Hepatocyte (in vitro differentiated cells): ENCODE results near the gene C1QTNF8. TPM values are rescaled to one million over a fixed set of nuclear protein-coding genes. Genes with fewer than 3 reads are reported as not detected.

Experiments used
- DNase-seq: peaks from one replicate; pipeline ENCODE4 v3.0.0-alpha.2; 2016; ENCODE audit warnings: low spot score
- H2AFZ ChIP-seq: fragments of 200-600 bp; sonication (generic); 2 replicates; pipeline ENCODE4 v1.6.0; 2016; ENCODE audit warnings: antibody characterized with exemption, mild to moderate bottlenecking
- H3K27ac ChIP-seq: fragments of 200-600 bp; sonication (generic); 2 replicates; pipeline ENCODE4 v1.5.1; 2016; ENCODE audit warnings: mild to moderate bottlenecking
- H3K27me3 ChIP-seq: fragments of 200-600 bp; sonication (generic); 2 replicates; pipeline ENCODE4 v1.6.1; 2016
- H3K36me3 ChIP-seq: fragments of 200-600 bp; sonication (generic); replicated peaks from 2 replicates; pipeline ENCODE4 v1.5.1; 2016; ENCODE audit warnings: low read depth; ENCODE audit not compliant: insufficient read depth
- H3K4me1 ChIP-seq: fragments of 200-600 bp; sonication (generic); 2 replicates; pipeline ENCODE4 v1.5.1; 2016; ENCODE audit warnings: mild to moderate bottlenecking, moderate library complexity; ENCODE audit not compliant: insufficient read depth
- H3K4me2 ChIP-seq: fragments of 200-600 bp; sonication (generic); 2 replicates; pipeline ENCODE4 v1.6.0; 2016
- H3K4me3 ChIP-seq: fragments of 200-600 bp; sonication (generic); 2 replicates; pipeline ENCODE4 v1.5.1; 2016; ENCODE audit warnings: mild to moderate bottlenecking
- H3K79me2 ChIP-seq: fragments of 200-600 bp; sonication (generic); 2 replicates; pipeline ENCODE4 v1.6.0; 2017; ENCODE audit warnings: mild to moderate bottlenecking
- H3K9me2 ChIP-seq: fragments of 200-600 bp; sonication (generic); replicated peaks from 2 replicates; pipeline ENCODE4 v1.6.0; 2017; ENCODE audit warnings: mild to moderate bottlenecking; ENCODE audit not compliant: insufficient read depth
- H3K9me3 ChIP-seq: fragments of 200-600 bp; sonication (generic); 2 replicates; pipeline ENCODE4 v1.5.1; 2016; ENCODE audit warnings: low read depth, mild to moderate bottlenecking
- H4K20me1 ChIP-seq: fragments of 200-600 bp; sonication (generic); 2 replicates; pipeline ENCODE4 v1.6.0; 2016; ENCODE audit warnings: mild to moderate bottlenecking; ENCODE audit not compliant: insufficient read depth, poor library complexity, severe bottlenecking
- EZH2 ChIP-seq: fragments of 200-600 bp; sonication (generic); IDR thresholded peaks from 2 replicates; pipeline ENCODE4 v1.6.1; 2016; ENCODE audit warnings: antibody characterized with exemption, mild to moderate bottlenecking, borderline replicate concordance
- EZH2phosphoT487 ChIP-seq: fragments of 200-600 bp; sonication (generic); IDR thresholded peaks from one replicate; pipeline ENCODE4 v1.6.1; 2018; ENCODE audit warnings: antibody characterized with exemption, mild to moderate bottlenecking, low read depth, moderate library complexity; ENCODE audit not compliant: unreplicated experiment, severe bottlenecking
- WGBS: methylation state at CpG from one replicate; pipeline ENCODE4 v1.1.6; 2016; ENCODE audit warnings: low lambda C conversion rate; ENCODE audit errors: missing lambda C conversion rate; 5-methylcytosine and 5-hydroxymethylcytosine counted together
- polyA plus RNA-seq: library from polyadenylated mRNA; unstranded; fragments of >200 nt; fragmentation: Nextera tagmentation; extraction: Ambion mirVana; gene quantifications from 2 replicates; pipeline ENCODE4 v1.2.1, GENCODE V29; 2016
- total RNA-seq: library from RNA; depleted of rRNA; stranded (reverse); fragments of >200 nt; gene quantifications from 2 replicates; pipeline ENCODE4 v1.2.3, GENCODE V29; 2014
- TF ChIP-seq, protein P1 (sequence below): fragments of 200-600 bp; sonication (generic); IDR thresholded peaks from 2 replicates; pipeline ENCODE4 v1.5.1; 2016; ENCODE audit warnings: antibody characterized with exemption, mild to moderate bottlenecking; ENCODE audit not compliant: poor library complexity

C1QTNF8 gene
- total and polyA plus RNA-seq, 2 experiments from 2014 or later = not detected

DNA sequence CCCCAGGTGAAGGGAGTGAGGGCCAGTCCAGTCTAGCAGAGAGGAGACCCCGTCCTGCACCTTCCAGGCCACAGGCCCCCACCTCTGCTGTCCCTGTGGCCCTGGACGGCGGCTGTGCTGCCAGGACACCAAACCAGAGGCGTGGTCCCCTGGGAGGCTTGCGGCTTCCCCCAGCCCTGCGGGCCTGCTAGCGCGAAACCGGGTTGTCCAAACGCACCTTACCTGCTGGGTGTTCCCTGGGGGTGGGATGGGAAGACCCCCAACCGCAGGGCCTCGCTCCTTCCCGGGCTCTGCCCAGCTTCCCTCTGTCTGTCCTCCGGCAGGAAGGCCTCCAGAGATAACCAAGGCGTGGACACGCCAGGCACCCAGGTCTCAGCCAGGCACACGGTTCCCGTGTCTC is 37.2 kb upstream of the C1QTNF8 start:
- TF ChIP-seq EZH2phosphoT487 = no peak
- no peak for TF ChIP-seq EZH2
- TF ChIP-seq, protein P1, sequence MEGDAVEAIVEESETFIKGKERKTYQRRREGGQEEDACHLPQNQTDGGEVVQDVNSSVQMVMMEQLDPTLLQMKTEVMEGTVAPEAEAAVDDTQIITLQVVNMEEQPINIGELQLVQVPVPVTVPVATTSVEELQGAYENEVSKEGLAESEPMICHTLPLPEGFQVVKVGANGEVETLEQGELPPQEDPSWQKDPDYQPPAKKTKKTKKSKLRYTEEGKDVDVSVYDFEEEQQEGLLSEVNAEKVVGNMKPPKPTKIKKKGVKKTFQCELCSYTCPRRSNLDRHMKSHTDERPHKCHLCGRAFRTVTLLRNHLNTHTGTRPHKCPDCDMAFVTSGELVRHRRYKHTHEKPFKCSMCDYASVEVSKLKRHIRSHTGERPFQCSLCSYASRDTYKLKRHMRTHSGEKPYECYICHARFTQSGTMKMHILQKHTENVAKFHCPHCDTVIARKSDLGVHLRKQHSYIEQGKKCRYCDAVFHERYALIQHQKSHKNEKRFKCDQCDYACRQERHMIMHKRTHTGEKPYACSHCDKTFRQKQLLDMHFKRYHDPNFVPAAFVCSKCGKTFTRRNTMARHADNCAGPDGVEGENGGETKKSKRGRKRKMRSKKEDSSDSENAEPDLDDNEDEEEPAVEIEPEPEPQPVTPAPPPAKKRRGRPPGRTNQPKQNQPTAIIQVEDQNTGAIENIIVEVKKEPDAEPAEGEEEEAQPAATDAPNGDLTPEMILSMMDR = no peak
- H3K27ac ChIP-seq = no peak overlapping the region

DNA sequence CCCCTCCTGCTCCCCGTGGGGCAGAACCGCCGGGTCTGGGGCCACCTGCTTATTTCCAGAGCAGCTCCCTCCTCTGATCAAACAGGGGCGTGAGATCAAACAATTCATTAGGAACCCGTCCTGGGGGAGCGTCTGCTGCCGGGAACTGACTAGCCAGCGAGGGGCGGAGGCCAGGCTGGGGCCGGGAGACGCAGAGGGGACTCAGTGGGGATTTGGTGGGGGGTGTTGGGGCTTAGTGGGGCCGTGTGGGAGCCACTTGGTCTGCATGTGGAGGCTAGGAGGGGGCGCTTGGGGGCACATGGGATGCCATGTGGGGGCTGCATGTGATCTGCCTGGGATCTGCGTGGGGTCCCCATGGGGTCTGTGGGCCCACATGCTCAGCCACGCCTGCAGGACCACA is 36.4 kb upstream of the C1QTNF8 start:
- no peaks in the 10 kb centered on the region for H4K20me1 ChIP-seq
- H3K4me2 ChIP-seq = no peak overlapping the region
- no peaks in the 10 kb centered on the region for H3K4me1 ChIP-seq
- H3K27me3 ChIP-seq = no peaks in the 10 kb centered on the region
- no peak overlapping the region for H3K27ac ChIP-seq
- no peaks in the 10 kb centered on the region for H3K79me2 ChIP-seq
- H2AFZ ChIP-seq = no peak overlapping the region
- no peaks in the 10 kb centered on the region for H3K36me3 ChIP-seq
- no peak overlapping the region for H3K4me3 ChIP-seq
- H3K9me2 ChIP-seq = no peaks in the 10 kb centered on the region
- DNase-seq = no peak
- H3K9me3 ChIP-seq = no peaks in the 10 kb centered on the region
- no peak for TF ChIP-seq EZH2
- TF ChIP-seq EZH2phosphoT487 = no peak
- TF ChIP-seq, protein P1 = no peak
- 64% methylated on average over 15 of the region's 15 CpGs for WGBS

More for the DNA sequence above, 37.2 kb upstream of the C1QTNF8 start:
- H3K36me3 ChIP-seq = no peaks in the 10 kb centered on the region
- no peaks in the 10 kb centered on the region for H3K9me2 ChIP-seq
- H3K79me2 ChIP-seq = no peaks in the 10 kb centered on the region
- no peak overlapping the region for H2AFZ ChIP-seq
- no peaks in the 10 kb centered on the region for H3K4me1 ChIP-seq
- H3K4me3 ChIP-seq = no peak overlapping the region
- no peak for DNase-seq
- 92% methylated on average over 18 of the region's 18 CpGs for WGBS
- no peak overlapping the region for H3K4me2 ChIP-seq
- H3K27me3 ChIP-seq = no peaks in the 10 kb centered on the region
- no peaks in the 10 kb centered on the region for H4K20me1 ChIP-seq
- H3K9me3 ChIP-seq = no peaks in the 10 kb centered on the region

DNA sequence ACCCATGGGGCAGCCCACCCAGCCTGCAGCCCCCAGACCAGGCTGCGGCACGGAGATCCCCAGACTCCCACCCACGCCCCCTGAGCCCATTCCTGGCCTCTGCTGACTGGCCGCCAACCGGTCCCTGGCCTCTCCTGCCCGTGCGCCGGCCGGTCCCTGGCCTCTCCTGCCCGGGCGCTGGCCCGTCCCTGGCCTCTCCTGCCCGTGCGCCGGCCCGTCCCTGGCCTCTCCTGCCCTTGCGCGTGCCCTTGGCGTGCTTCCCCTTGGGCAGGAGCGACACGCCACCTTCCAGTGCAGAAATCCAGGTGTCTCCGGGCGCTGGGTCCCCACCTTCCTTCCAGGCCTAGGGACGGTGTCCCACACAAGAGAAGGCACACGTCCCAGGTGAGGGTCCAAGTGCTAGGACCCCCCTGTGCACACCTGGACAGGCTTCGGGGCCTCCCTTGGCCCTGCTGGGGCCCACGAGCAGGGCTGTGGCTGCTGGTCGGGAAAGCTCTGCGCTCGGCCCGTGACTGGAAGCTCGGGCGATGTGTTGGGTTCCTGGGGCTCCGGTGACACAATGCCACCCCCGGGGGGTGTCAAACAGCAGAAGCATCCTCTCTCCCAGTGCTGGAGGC is 35.4 kb upstream of the C1QTNF8 start:
- Histone ChIP-seq H2AFZ (no peak overlapping the region), H3K4me1 (no peaks in the 10 kb centered on the region), H3K4me2 (no peak overlapping the region), H3K27me3 (no peaks in the 10 kb centered on the region), H4K20me1 (no peaks in the 10 kb centered on the region), H3K27ac (no peak overlapping the region), H3K4me3 (no peak overlapping the region), H3K9me3 (no peaks in the 10 kb centered on the region), H3K9me2 (no peaks in the 10 kb centered on the region), H3K36me3 (no peaks in the 10 kb centered on the region), H3K79me2 (no peaks in the 10 kb centered on the region)
- no peak for TF ChIP-seq EZH2
- TF ChIP-seq, protein P1 = no peak
- no peak for TF ChIP-seq EZH2phosphoT487
- no peak for DNase-seq
- WGBS = 97% methylated on average over 25 of the region's 35 CpGs

DNA sequence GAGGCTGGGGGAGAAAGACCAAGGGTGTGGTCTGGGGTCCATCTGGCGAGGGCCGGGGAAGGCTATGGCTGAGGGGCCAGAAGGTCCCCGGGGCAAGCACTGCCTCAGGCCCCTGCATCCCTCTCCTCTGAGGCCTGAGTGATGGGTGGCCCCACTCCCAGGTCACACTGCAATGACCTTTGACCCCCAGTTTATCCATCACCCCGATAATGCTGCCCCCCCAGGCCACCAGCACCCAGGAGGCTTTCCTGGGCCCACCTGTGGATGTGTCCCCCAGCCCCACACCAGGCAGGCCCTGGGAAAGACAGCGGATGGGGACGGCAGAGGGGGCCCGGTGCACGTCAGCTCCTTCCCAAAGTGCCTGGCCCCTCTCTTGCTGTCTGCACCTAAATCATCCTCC is 34.3 kb upstream of the C1QTNF8 start:
- no peaks in the 10 kb centered on the region for H3K79me2 ChIP-seq
- no peak overlapping the region for H2AFZ ChIP-seq
- H4K20me1 ChIP-seq = no peaks in the 10 kb centered on the region
- no peak overlapping the region for H3K4me2 ChIP-seq
- H3K9me2 ChIP-seq = no peaks in the 10 kb centered on the region
- no peak overlapping the region for H3K4me3 ChIP-seq
- no peaks in the 10 kb centered on the region for H3K4me1 ChIP-seq
- H3K9me3 ChIP-seq = no peaks in the 10 kb centered on the region
- DNase-seq = no peak
- H3K36me3 ChIP-seq = no peaks in the 10 kb centered on the region
- H3K27ac ChIP-seq = no peak overlapping the region
- WGBS = 92% methylated on average over 7 of the region's 8 CpGs
- TF ChIP-seq EZH2 (no peak), EZH2phosphoT487 (no peak)
- TF ChIP-seq, protein P1 = no peak
- no peaks in the 10 kb centered on the region for H3K27me3 ChIP-seq
